ENCODE results near the gene HDLBP.

Gene HDLBP

DNA sequence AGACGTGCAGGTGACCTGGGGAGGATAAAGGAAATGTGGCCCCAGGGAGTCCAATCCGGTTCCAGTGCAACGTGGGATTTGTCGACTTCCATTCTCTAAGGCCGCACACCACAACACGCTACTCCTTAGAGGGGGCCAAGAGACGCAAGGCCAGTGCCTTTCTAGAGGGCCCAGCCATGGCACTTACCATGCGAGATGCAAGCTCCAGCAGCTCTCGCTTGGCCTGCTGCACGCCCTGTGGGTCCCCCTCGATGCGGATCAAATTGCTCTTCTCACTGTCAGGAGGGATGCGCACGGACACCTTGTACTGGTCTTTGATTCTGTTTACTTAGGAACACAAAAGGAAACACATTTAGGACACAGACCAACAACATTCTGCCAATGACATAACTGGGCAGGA lies 65.8 kb downstream of the HDLBP start:
- DNase-seq (ENCODE audit: low read depth) = no peak

DNA sequence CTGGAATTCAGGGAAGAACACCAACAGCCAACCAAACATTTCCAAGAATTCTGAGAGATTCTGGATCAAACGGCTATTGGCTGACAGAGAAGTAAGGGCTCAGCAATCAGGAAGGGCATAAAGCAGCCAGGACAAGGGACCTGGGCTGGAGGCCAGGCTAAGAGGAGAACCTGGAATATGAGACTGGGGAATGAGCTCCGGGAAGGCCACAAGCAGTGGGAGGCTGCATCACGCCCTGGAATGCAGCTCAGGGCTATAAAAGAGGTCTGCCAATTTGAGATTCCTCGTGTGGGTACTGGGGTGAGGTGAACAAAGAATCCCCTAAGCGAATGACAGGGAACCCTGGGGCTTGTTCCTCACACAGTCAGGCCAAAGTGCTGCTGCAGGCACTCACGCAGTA lies 66.6 kb downstream of the HDLBP start:
- no peak for DNase-seq (ENCODE audit: low read depth)

DNA sequence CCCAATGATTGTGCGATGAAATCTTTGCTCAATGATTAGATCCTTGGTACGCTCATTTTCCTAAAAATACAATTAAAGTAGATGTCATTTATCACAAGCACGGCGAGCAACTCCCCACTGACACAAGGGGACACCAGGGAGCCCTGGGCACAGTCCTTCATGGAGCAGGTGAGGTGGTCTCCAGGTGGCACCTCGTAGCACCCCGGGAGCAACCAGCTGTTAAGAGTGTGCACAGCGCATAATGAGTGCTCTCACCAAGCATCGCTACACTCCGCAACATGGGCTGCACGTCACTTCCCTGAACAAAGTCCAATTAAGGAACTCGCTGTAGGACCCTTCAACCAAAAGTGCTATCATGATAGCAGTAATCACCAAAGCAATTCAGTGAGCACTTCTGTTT lies 67.2 kb downstream of the HDLBP start:
- no peak for DNase-seq (ENCODE audit: low read depth)

- DNase-seq (ENCODE audit: low read depth) = no peak
Observed at GRCh38 chr2:241244368-241244767, 71.1 kb downstream of the HDLBP start.

GRCh38 chr2:241242306-241242705 lies 73.2 kb downstream of the HDLBP start:
- DNase-seq (ENCODE audit: low read depth) = no peak

DNA sequence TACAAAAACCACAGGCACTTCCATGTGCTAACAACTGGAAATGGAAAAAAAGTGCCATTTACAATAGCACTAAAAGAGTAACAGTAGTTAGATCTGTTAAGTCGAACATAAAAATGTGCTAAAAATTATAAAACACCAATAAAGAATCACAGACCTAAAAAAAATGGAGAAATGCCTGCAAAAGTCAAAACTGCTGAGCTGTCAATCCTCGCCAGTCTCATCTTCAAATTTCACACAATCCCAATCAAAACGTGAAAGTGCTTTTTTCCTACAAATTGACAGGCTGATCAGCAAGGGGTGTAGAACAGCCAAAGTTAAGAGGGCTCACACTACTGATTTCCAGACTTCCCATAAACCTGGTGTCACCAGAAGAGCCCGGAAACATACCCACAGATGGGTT lies 73.8 kb downstream of the HDLBP start:
- DNase-seq (ENCODE audit: low read depth) = no peak

DNA sequence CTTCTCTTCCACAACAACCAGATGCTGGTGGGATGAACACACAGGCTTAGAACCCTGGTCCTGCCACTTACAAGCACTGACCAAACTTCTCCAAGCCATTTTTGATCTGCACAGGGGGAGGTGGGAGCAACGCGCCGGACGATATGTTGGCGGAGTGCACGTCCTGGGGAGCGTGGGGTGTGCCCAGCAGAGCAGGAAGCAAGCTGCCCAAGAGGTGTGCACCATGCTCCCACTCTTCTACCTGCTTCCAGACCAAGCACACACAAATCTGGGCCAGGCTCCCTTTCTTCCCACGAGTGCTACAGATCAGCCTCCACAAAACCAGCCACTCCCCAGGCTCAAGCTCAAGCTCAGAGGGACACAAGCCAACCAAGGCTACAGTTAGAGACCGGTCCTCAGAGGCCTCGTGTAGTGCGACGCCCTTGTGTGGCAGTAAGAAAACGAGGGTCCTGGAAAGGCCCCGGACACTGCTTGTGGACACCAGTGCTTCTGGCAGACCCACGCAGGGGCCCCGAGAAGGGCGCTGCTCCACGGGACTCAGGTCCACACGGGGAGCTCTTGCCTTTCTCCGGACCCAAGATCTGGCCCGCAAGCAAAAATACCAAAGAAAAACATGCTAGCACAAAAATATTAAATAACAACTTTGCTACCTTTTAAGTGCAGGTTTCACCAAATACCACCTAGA lies 75.0 kb downstream of the HDLBP start:
- no peak for DNase-seq (ENCODE audit: low read depth)

GRCh38 chr2:241239552-241240202 lies 75.8 kb downstream of the HDLBP start:
- no peak for DNase-seq (ENCODE audit: low read depth)

DNA sequence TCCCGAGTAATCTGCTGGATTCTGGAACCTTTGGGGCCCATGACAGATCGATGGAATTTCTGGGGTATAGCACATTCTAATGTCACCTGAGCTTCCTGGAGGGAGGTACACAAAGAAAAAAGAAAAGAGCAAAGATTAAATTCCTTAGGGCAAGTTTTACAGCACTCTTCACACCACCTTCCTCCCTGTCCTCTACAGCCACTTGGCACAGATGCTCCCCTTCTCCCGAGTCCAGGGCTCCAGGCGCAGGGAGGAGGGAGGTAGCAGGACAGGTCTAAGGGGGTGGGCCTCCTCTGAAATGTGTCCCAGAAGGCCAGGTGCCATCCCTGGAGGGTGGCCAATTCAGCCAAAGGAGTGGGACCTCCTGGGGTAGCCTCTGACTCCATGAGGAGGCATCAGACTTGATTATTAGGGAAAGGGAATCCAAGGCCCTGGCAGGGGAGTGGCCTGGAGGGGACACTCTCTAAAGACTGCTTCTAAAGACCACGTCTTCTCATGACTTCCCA lies 76.7 kb downstream of the HDLBP start:
- no peak for DNase-seq (ENCODE audit: low read depth)

DNA sequence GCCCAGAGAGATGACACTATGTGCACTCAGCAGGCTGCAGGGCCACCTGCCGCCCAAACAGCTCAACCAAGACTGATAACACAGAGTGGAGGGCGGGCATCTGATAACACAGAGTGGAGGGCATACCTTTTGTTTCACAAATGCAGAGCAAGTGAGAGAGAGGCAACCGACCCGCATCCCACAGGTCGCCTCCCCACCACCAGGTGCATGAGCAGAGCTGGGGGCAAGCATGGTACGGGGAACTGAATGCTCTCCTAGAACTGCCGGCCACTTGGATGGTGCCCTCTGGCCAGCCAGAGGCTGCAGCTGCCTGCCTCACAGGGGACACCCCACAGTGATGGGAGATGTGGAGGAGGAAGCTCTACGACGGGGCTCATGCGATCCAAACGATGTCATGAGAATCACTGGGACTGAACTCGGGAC lies 77.5 kb downstream of the HDLBP start:
- no peak for DNase-seq (ENCODE audit: low read depth)

DNA sequence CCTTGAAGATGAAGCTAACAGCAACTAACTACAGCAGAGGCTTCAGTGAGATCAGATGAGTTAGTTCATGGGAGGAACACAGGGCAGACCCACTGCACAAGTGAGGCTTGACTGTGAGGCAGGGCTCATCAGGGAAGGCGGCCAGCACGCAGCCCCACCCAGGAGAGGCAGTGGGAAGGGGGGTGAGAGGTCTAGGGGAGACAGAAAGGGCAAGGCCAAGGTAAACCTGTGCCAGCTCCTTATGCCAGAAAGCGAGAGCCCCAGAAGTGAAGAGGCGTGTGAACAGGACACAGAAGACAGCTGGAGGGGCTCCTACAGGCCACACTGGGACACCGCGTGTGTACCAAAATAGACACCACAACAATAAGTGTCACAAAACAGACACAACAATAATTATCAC lies 78.4 kb downstream of the HDLBP start:
- DNase-seq (ENCODE audit: low read depth) = no peak

DNA sequence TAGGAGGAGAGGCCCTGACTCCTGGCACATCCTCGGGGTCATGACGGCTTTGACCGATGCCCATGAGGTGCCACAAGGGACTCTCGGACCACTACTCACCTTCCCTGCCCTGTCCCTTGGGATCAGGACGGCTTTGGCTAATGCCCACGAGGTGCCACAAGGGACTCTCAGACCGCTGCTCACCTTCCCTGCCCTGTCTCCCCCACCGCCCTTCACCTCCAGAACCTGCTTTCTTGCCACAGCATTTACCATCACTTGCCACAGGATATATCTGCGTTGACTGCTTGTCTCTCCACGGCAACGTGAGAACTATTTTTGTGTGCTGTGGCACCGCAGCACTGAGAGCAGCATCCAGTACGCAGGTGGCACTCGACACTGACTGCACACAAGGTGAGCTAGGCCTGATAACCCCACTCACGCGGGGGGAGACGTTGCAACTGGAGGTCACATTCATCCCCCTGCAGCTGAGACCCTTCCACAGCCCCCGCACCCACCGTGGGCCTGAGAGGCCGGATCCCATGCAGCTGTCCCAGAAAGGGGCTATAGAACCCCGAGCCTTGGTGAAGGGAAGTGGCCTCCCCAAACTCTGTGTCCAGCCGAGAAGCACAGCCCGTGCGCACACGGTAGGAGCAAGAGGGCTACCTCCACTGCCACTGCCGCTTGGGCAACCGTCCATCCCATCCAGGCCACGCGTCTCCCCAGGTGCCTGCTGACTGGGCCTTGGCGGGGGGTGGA lies 79.4 kb downstream of the HDLBP start:
- no peak for DNase-seq (ENCODE audit: low read depth)

GRCh38 chr2:241234962-241235740 lies 80.3 kb downstream of the HDLBP start:
- no peak for DNase-seq (ENCODE audit: low read depth)

- DNase-seq (ENCODE audit: low read depth) = no peak
Observed at GRCh38 chr2:241234066-241234790, 81.2 kb downstream of the HDLBP start.

GRCh38 chr2:241232736-241233575 lies 82.5 kb downstream of the HDLBP start:
- no peak for DNase-seq (ENCODE audit: low read depth)

GRCh38 chr2:241230435-241230834 lies 85.0 kb downstream of the HDLBP start:
- DNase-seq (ENCODE audit: low read depth) = no peak

GRCh38 chr2:241229563-241230401 lies 85.7 kb downstream of the HDLBP start:
- DNase-seq (ENCODE audit: low read depth) = no peak

DNA sequence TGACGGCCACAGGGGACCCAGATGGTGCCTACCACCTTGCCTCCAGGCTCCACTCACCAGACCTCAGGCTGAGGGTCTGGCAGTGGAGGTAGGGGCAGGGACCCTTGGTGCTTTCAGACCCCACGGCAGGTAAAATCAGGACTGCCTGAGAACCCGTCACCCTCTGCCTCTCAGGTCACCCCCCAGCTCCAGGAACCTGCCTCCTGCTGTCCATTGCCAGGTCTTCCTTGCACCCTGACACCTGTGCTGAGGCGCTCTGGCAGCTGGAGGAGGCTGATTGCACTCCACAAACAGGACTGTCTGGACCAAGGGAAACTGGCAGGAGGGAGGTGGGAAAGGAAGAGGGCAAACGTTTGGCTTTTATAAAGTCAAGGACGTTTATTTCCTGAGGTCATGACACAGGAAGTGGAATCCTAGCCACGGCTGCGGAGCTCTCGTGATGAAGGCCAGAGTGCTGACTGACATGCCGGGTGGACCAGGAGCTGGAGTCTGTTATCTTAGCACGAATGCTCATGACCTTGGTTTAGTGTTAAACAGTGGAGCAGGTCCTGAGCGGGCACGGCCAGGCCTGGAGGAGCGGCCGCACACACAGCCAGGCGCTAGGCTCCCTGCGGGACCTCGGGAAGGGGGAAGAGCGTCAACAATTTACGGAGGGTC lies 86.5 kb downstream of the HDLBP start:
- no peak for DNase-seq (ENCODE audit: low read depth)

Data from EH (cell line).